ENCODE measurements around the gene ESYT1.

DNA sequence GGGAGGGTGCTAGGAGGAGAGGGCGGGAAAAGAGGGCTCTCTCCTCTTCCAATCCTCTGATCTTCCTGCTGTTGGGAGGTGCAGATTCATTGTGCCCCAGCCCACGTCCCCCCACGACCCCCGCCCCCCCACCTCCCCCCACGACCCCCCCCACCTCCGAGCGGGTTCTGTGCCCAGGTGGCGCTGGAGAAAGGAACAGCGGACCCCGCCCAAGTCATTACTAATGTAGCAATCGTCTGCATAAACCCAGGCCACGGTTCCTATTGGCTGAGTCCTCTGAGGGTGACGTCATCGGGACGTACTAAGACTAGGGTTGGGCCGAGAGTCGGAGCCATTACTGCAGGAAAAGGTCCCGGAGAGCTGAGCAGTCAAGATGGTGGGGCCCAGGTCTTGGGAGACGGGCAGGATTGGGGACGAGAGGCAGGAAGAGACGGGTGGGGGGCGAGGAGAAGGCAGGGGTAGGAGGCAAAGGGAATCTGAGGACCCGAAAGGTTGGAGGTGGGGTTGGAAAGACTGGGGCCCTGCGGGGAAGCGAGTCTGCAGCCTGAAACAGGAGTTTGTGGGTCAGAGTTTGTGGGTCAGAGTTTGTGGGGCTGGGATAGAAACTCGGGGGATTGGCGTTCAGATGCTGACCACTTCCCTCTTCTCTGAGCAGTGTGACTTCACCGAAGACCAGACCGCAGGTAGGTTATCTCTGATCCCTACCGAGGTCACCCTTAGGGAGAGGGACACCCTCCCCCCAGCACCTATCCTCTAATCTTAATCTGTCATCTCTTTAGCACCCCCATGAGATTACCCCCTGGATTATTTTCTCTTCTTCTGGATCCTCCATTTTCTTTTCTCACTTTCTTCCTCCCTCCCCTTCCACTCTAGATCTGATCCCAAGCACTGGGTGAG, 30.2 kb downstream of the ESYT1 start, which contains the start of gene MYL6:
- no peak for TF ChIP-seq FOXP2 (optimal IDR thresholded peaks at IDR 0.05; ENCODE audit: borderline replicate concordance, extremely low read depth, extremely low read length, insufficient read depth)
- peak; percentile 100 for TF ChIP-seq POLR2AphosphoS5 (IDR thresholded peaks at IDR 0.05; ENCODE audit: low read depth, low read length)

Data from PFSK-1 (cell line).